Measurements from ENCODE around the gene CTCFL.
"Not testable (repeated sequence)": the region's sequence is repeated elsewhere in the genome, so short reads cannot be mapped to it uniquely, and the experiment has no call there.

The CTCFL gene

GRCh38 chr20:57496592-57496991 lies 28.3 kb downstream of the CTCFL start:
- H3K9me3 Mint-ChIP-seq = no peaks in the 10 kb centered on the region
- no peaks in the 10 kb centered on the region for H3K36me3 Mint-ChIP-seq (ENCODE audit: low read depth)
- peaks cover 10% of the 10 kb centered on the region for H3K4me1 Mint-ChIP-seq
- no peak for ATAC-seq
- peaks cover 22% of the 10 kb centered on the region for H3K27me3 Mint-ChIP-seq
- no peak for DNase-seq
- H3K4me3 Mint-ChIP-seq = no peak overlapping the region
- no peak overlapping the region for H3K27ac Mint-ChIP-seq

GRCh38 chr20:57495978-57496377 lies 29.0 kb downstream of the CTCFL start:
- H3K9me3 Mint-ChIP-seq = no peaks in the 10 kb centered on the region
- no peaks in the 10 kb centered on the region for H3K36me3 Mint-ChIP-seq (ENCODE audit: low read depth)
- ATAC-seq = no peak
- peaks cover 19% of the 10 kb centered on the region for H3K27me3 Mint-ChIP-seq
- no peak overlapping the region for H3K27ac Mint-ChIP-seq
- peaks cover 10% of the 10 kb centered on the region for H3K4me1 Mint-ChIP-seq
- DNase-seq = no peak
- no peak overlapping the region for H3K4me3 Mint-ChIP-seq

DNA sequence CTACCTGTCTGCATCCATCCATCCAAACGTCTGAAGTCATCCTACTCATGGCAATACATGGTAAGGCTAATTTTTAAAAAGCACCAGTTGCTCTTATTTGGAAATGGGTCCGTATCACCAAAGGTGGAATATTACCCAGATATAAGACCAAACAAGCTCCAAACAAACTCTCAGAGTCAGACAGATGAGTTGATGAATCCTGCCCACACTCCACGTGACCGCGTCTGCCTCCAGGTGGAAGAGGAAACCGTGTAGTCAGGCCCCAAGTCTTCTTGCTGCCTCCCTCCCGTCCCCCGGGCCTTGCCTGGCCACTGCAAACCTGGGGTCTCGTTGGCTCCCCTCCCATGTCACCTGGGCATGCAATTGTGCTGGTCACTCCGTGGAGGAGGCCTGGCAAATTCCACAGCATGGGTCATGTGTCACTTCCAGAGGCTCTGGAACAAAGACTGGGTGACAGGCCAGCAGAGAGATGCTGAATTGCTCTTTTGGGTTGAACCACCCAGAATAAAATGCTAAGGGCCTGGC lies 31.8 kb downstream of the CTCFL start:
- no peak overlapping the region for H3K4me3 Mint-ChIP-seq
- peaks cover 5% of the 10 kb centered on the region for H3K4me1 Mint-ChIP-seq
- no peaks in the 10 kb centered on the region for H3K36me3 Mint-ChIP-seq (ENCODE audit: low read depth)
- H3K27ac Mint-ChIP-seq = no peak overlapping the region
- DNase-seq (no peak), ATAC-seq (no peak)
- H3K9me3 Mint-ChIP-seq = no peaks in the 10 kb centered on the region
- H3K27me3 Mint-ChIP-seq = peaks cover 6% of the 10 kb centered on the region

DNA sequence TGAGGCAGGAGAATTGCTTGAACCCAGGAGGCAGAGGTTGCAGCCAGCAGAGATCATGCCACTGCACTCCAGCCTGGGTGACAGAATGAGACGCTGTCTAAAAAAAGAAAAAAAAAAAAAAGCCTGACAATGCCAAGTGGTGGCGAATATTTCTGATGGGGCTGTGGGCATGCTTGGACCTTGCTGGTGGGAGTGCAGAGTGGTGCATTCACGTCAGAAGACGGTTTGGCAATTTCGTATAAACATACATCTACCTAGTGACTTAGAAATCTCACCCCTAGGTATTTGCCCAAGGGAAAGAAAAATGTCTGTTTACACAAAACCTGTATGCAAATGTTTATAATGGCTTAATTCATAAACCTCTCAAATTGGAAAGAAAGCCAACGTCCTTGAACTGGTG lies 33.6 kb downstream of the CTCFL start:
- Mint-ChIP-seq H3K36me3 (ENCODE audit: low read depth) (no peaks in the 10 kb centered on the region), H3K4me1 (peaks cover 5% of the 10 kb centered on the region), H3K27me3 (peaks cover under 1% of the 10 kb centered on the region), H3K27ac (no peak overlapping the region), H3K9me3 (no peaks in the 10 kb centered on the region), H3K4me3 (no peak overlapping the region)
- ATAC-seq (no peak), DNase-seq (no peak)

DNA sequence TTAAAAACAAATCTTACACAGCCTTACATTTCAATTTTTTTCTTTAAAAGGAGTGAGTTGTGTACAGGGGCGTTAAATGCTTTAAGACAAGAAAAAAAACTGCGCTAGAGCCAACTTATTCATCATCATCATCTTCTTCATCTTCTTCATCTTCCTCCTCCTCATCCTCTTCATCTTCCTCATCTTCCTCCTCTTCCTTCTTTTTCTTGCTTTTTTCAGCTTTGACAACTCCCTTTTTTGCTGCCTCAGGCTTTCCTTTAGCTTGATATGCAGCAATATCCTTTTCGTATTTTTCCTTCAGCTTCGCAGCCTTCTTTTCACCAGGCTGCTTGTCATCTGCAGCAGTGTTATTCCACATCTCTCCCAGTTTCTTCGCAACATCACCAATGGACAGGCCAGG lies 36.7 kb downstream of the CTCFL start:
- H3K4me3 Mint-ChIP-seq; H3K4me1 Mint-ChIP-seq; H3K27me3 Mint-ChIP-seq; H3K9me3 Mint-ChIP-seq; H3K36me3 Mint-ChIP-seq (ENCODE audit: low read depth); H3K27ac Mint-ChIP-seq; DNase-seq; ATAC-seq: not testable (repeated sequence)

GRCh38 chr20:57485770-57486169 lies 39.2 kb downstream of the CTCFL start:
- no peak overlapping the region for H3K4me3 Mint-ChIP-seq
- H3K27ac Mint-ChIP-seq = no peak overlapping the region
- H3K9me3 Mint-ChIP-seq = no peaks in the 10 kb centered on the region
- peaks cover 15% of the 10 kb centered on the region for H3K4me1 Mint-ChIP-seq
- H3K36me3 Mint-ChIP-seq (ENCODE audit: low read depth) = no peaks in the 10 kb centered on the region
- no peaks in the 10 kb centered on the region for H3K27me3 Mint-ChIP-seq
- no peak for DNase-seq
- no peak for ATAC-seq

DNA sequence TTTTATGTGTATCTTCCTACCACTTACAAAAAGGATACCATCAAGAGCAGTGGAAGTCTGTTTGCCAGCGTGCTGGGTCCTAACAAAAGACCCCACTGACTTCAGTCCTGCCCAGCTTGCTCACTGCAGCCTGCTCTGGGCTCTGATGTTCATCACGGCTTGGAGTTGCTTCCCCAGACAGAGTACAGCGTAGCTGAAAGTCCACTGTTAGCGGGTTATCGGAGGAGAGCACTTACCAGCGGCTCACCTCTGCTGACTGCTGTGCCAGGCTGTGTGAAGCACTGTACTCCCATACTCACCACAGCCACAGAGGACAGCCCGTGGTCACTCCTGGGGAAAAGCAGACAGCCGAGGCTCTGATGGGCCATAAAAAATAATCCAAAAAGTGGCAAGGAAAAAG lies 40.2 kb downstream of the CTCFL start:
- no peaks in the 10 kb centered on the region for H3K36me3 Mint-ChIP-seq (ENCODE audit: low read depth)
- peaks cover 22% of the 10 kb centered on the region for H3K4me1 Mint-ChIP-seq
- no peak overlapping the region for H3K27ac Mint-ChIP-seq
- ATAC-seq = no peak
- H3K9me3 Mint-ChIP-seq = no peaks in the 10 kb centered on the region
- no peak for DNase-seq
- no peaks in the 10 kb centered on the region for H3K27me3 Mint-ChIP-seq
- H3K4me3 Mint-ChIP-seq = no peak overlapping the region

- H3K4me3 Mint-ChIP-seq = no peak overlapping the region
- ATAC-seq (no peak), DNase-seq (no peak)
- H3K27ac Mint-ChIP-seq = no peak overlapping the region
- no peaks in the 10 kb centered on the region for H3K9me3 Mint-ChIP-seq
- H3K27me3 Mint-ChIP-seq = no peaks in the 10 kb centered on the region
- no peaks in the 10 kb centered on the region for H3K36me3 Mint-ChIP-seq (ENCODE audit: low read depth)
- H3K4me1 Mint-ChIP-seq = peaks cover 25% of the 10 kb centered on the region
Measured at GRCh38 chr20:57483287-57484050, 41.5 kb downstream of the CTCFL start.

DNA sequence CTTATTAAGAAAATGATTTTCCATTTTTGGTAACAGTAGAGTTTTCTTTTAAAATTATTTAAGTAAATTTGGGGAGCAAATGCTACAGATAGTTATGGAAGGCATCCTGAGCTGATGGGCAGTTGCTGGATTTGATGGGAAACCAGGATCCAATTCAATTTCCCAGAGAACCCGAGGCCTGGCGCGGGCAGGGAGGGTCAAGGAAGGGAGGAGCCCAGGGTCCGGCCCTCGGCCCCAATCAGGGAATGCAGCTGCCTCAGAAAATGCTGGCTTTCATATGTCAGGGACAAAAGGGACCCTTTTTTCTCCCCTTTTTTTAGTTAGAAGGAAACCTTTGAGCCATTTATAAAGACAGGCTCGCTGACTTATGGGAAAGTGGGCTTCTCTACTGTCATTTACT lies 42.1 kb downstream of the CTCFL start:
- Mint-ChIP-seq H3K4me3 (no peak overlapping the region), H3K4me1 (peaks cover 25% of the 10 kb centered on the region), H3K9me3 (no peaks in the 10 kb centered on the region), H3K36me3 (ENCODE audit: low read depth) (no peaks in the 10 kb centered on the region), H3K27ac (no peak overlapping the region), H3K27me3 (no peaks in the 10 kb centered on the region)
- ATAC-seq (no peak), DNase-seq (no peak)

GRCh38 chr20:57482148-57482547 lies 42.8 kb downstream of the CTCFL start:
- DNase-seq (no peak), ATAC-seq (no peak)
- no peaks in the 10 kb centered on the region for H3K27me3 Mint-ChIP-seq
- no peak overlapping the region for H3K4me3 Mint-ChIP-seq
- peaks cover 25% of the 10 kb centered on the region for H3K4me1 Mint-ChIP-seq
- no peaks in the 10 kb centered on the region for H3K36me3 Mint-ChIP-seq (ENCODE audit: low read depth)
- H3K27ac Mint-ChIP-seq = no peak overlapping the region
- no peaks in the 10 kb centered on the region for H3K9me3 Mint-ChIP-seq

DNA sequence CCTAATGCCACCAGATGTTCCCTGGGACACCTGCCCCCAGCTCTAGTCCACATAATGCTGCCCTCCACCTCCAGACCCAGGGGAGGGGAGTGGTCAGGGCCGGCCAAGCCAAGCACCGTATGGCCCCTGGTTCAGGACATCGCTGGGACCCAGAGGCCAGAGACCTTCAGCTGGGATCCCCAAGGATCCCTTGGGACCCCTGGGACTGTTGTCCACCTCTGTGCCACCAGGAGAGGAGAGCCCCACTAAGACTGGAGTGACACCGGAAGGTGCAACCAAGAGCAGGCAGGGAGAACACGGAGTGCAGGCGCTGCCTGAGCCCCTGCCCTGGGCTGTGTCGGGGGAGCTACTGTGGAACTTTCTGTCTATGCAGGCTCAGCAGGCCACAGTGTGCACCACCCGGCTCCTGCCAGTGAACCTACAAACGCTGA lies 43.6 kb downstream of the CTCFL start:
- H3K4me3 Mint-ChIP-seq = peak overlapping the region; percentile 26
- no peak for DNase-seq
- H3K27ac Mint-ChIP-seq = no peak overlapping the region
- peaks cover 30% of the 10 kb centered on the region for H3K4me1 Mint-ChIP-seq
- no peaks in the 10 kb centered on the region for H3K36me3 Mint-ChIP-seq (ENCODE audit: low read depth)
- peak; percentile 48 for ATAC-seq
- H3K9me3 Mint-ChIP-seq = no peaks in the 10 kb centered on the region
- H3K27me3 Mint-ChIP-seq = no peaks in the 10 kb centered on the region

GRCh38 chr20:57480444-57481160 lies 44.3 kb downstream of the CTCFL start:
- H3K9me3 Mint-ChIP-seq = no peaks in the 10 kb centered on the region
- no peaks in the 10 kb centered on the region for H3K27me3 Mint-ChIP-seq
- H3K27ac Mint-ChIP-seq = peak overlapping the region; percentile 31
- ATAC-seq (peak; percentile 65), DNase-seq (peak; percentile 41)
- peaks cover 37% of the 10 kb centered on the region for H3K4me1 Mint-ChIP-seq
- H3K4me3 Mint-ChIP-seq = peak overlapping the region; percentile 26
- no peaks in the 10 kb centered on the region for H3K36me3 Mint-ChIP-seq (ENCODE audit: low read depth)

DNA sequence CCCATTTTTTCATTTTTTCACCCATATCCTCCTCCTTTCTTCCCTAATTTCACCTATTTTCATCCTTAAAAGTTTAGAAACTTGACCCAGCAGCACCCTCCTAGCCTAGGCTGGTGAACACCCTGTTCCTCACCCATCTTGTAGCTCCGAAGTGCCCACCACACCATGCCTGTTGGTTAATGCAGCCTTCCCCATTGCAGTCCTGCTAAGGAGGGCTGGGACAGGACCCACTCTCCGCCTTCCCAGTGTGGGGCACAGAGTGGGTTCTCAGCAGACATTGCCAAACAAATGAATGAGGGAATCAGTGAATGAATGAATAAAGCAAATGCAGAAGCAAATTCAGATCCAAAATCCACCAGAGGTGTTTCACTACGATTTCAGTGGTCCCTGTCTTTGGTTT lies 45.7 kb downstream of the CTCFL start:
- Mint-ChIP-seq H3K27me3 (no peaks in the 10 kb centered on the region), H3K36me3 (ENCODE audit: low read depth) (no peaks in the 10 kb centered on the region), H3K4me1 (peaks cover 44% of the 10 kb centered on the region), H3K9me3 (no peaks in the 10 kb centered on the region), H3K27ac (no peak overlapping the region), H3K4me3 (no peak overlapping the region)
- DNase-seq (no peak), ATAC-seq (no peak)

DNA sequence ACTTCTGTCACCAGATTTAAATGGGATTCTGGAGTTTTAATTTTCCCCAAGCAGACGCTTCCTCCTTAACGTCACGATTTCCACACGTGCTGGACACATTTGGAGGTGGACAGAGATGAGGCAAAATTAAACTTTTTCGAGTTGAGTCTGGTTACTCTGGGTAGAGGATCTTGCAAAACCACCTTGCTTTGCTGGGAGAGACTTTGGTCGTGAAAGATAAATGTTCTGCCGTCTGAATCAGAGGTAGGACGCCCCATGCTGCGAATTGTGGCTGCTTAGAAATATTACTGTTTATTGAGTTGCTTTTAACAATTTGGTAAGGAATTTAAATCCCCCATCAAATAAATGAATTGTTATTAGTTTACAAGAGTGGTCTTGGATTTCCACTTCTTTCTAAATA lies 46.8 kb downstream of the CTCFL start:
- Mint-ChIP-seq H3K27me3 (no peaks in the 10 kb centered on the region), H3K4me3 (no peak overlapping the region), H3K9me3 (no peaks in the 10 kb centered on the region), H3K27ac (no peak overlapping the region), H3K4me1 (peaks cover 51% of the 10 kb centered on the region), H3K36me3 (ENCODE audit: low read depth) (no peaks in the 10 kb centered on the region)
- ATAC-seq = no peak
- no peak for DNase-seq
